Measurements from ENCODE around the gene UBE2G2.
"Not testable (repeated sequence)": the region's sequence is repeated elsewhere in the genome, so short reads cannot be mapped to it uniquely, and the experiment has no call there.

UBE2G2 gene

GRCh38 chr21:44835647-44835973 lies 34.0 kb upstream of the UBE2G2 start:
- no peak for DNase-seq

DNA sequence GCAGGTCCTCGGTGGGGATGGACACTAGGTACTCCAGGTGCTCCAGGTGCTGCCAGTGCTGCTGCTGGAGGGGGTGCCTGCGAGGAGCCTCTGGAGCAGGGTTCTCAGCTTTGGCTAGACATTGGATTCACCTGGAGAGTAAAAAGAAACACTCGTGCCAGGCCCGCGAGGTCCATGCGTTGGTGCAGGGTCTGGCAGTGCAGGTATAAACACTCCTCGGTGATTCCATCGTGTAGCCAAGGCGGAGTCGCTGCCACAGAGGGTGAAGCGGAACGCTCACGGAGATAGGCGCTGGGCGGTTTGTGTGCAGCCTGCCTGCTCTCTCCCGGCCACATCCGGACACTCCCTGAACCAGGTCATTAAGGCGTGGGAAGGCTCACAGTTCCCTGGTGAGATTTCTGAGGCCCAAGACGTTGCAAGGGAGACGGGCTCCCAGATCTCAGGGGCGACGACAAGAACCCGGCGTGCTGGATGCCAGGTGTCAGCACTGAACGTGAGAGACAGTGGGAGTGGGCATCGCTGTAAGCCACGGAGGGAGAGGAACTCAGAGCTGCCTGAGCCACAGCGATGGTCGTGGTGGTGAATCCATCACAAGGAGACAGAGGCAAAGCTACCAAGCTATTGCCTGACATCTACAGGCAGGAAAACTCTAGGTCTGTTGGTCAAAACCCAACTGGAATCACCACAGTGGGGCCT lies 33.5 kb upstream of the UBE2G2 start:
- no peak for DNase-seq

- DNase-seq = no peak
Measured at GRCh38 chr21:44834231-44834950, 32.8 kb upstream of the UBE2G2 start.

GRCh38 chr21:44833663-44834062 lies 32.0 kb upstream of the UBE2G2 start:
- DNase-seq = no peak

DNA sequence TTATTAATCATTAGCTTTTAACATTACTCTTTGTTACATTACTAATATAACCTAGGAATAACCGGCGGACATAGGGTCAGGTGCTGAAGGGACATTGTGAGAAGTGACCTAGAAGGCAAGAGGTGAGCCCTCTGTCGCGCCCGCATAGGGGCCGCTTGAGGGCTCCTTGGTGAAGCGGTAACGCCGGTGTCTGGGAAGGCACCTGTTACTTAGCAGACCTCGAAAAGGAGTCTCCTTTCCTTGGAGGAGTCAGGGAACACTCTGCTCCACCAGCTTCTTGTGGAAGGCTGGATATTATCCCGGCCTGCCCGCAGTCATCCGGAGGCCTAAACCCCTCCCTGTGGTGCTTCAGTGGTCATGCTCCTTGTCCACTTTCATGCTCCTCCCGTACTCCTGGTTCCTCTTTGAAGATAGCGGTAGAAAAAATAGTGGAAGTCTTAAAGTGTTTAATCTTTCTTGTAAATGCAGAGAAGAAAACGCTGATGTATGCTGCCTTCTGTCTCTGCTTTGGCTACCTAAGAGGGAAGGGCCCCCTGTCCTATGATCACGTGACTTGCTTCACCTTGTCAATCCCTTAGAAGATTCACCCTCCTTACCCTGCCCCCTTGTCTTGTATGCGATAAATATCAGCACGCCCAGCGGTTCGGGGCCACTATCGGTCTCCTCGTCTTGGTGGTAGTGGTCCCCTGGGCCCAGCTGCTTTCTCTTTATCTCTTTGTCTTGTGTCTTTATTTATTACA lies 31.1 kb upstream of the UBE2G2 start:
- DNase-seq = not testable (repeated sequence)

DNA sequence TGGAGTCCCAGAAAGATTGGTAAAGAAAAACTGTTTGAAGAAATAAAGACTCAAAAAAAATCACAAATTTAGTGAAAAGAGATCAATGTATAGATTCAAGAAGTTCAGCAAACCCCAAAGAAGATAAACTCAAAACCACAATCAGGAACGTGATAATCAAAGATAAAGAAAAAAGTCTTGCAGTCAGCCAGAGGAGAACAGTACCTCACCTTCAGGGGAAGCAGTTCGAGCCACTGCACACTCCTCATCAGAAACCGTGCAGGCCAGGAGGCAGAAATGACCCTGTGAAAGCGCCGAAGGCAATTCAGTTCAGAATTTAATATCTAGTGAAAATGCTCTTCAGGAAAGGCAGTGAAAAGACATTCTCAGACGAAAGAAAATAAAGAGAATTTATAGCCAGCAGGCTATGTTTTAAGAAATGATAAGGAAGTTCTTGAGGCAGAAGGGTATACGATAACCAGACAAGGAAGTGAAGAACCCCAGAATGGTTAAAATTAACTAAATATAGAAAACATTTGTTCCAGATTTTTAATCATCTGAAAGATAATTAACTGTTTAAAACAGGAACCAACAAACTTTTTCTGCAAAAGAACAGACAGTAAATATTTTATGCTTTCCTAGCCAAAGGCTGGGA lies 29.7 kb upstream of the UBE2G2 start:
- DNase-seq = peak in 1 of 5 experiments; percentile 58

DNA sequence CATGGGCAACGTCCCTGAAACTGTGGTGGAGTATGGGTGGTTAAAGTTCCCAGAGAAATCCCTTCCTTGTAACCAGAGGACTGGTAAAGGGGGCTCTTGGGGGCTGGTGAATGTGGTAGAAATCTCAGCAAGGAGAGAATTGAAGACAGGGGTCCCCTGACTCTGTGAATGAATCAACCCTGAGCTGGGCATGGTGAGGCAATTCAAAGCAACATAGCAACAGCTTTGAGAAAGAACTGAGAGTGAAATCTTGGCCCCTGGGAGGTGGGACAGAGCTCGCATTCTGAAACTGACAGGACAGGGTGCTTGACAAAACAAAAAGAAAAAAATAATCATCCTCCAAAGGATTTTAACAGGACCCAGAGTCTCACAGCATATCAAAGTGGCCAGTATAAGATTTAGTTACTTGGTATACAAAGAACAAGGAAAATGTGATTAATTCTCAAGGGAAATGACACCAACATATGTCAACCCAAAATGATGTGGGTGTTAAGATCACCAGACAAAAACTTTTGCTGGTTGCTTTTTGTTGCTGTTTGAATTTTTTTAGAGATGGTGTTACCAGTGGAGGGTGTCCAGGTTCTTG lies 28.0 kb upstream of the UBE2G2 start:
- no peak for DNase-seq

- DNase-seq = no peak
Measured at GRCh38 chr21:44828362-44829056, 26.9 kb upstream of the UBE2G2 start.

GRCh38 chr21:44823179-44823660 lies 21.6 kb upstream of the UBE2G2 start:
- DNase-seq = no peak

- no peak for DNase-seq
Measured at GRCh38 chr21:44822484-44823178, 21.0 kb upstream of the UBE2G2 start.

- DNase-seq = no peak
Measured at GRCh38 chr21:44820851-44821250, 19.2 kb upstream of the UBE2G2 start.

DNA sequence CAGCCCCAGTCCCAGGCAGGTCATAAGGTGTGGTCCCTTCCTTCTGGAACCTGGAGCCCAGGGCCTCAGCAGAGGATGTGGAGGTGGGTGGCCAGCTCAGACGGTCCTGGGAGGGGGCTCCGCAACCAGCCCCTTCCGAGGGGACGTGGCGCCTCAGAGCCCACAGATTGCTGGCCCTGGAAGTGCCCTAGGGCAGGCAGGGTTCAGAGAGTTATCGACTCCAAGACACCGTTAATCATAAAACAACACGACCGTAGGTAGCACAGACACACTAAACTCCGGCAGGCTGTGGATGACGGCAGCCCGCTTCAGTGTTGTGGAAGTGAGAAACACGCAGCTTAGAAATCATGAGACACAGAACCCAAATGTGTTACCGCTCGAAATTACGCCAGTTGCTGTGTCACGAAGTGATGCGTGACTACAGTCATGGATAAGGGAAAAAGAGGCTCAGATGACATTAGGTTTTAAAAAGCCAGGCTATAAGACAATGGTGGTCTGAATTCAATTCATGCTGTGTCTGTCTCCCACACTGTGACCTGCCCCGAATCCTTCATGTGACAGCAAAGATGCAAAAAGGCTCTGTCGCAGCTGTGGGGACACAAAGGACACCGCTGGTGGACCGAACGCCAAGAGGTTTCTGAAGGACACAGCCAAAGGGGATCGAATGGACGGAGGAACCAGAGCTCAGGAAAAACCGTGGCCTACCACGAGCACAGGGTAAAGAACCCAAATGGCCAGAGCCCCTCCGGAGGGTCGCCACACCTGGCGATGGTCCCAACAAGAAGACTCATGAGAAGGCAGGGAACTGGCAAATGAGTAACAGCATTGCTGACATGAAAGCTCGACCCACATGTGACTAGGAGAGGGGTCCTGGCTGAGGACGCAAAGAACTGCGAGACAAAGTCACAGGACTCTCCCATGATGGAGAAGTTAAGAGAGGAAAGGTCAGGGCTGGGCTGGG lies 17.9 kb upstream of the UBE2G2 start:
- no peak for DNase-seq

GRCh38 chr21:44818640-44819011 lies 17.0 kb upstream of the UBE2G2 start:
- DNase-seq = no peak

- peak; percentile 71 to 94 (median 79) for DNase-seq
Measured at GRCh38 chr21:44817914-44818639, 16.5 kb upstream of the UBE2G2 start, which contains the start of gene SUMO3. Gene SUMO3 (minus strand): TSS chr21:44818062. CDS start chr21:44817968, 94 bp downstream.

DNA sequence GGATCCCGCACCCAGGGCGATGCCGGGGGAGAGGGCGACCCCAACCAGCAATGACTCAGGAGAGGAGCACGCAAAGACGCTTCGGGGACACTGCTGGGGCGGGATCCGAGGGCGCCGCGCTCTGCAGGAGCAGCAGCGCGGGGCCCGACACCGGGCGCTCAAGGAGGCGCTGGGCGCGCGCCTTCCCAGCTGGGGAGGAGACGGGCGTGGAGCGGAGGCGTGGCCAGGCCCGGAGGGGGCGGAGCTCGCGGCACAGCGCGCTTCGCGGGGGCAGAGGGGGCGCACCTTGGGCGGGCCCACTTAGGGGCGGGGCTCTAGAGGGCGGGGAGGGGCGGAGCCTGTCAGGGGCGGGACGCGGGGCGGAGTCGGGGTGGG lies 15.9 kb upstream of the UBE2G2 start:
- DNase-seq = peak; percentile 82 to 93 (median 90)

DNA sequence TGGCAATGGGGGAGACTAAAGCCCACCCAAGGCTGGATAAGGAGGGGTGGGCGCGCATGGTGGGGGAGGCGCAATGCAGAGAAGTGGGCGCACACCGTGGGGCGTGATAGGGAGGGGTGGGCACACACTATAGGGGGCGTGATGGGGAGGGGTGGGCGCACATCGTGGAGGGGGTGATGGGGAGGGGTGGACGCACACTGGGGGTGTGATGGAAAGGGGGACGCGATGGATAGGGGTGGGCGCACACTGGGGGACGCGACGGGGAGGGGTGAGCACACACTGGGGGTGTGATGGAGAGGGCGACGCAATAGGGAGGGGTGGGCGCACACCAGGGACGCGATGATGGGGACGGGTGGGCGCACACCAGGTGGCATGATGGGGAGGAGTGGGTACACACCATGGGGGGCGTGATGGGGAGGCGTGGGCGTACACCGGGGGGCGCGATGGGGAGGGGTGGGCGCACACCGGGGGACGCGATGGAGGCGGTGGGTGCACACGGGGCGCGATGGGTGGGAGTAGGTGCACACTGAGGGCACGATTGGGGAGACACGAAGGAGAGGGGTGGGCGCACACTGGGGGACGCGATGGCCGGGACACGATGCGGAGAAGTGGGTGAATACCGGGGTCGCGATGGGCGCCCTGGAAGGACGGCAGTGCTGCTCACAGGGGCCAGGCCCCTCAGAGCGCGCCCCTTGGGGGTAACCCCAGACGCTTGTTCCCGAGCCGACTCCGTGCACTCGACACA lies 15.3 kb upstream of the UBE2G2 start:
- DNase-seq = no peak

- DNase-seq = no peak
Measured at GRCh38 chr21:44815852-44816628, 14.4 kb upstream of the UBE2G2 start.

DNA sequence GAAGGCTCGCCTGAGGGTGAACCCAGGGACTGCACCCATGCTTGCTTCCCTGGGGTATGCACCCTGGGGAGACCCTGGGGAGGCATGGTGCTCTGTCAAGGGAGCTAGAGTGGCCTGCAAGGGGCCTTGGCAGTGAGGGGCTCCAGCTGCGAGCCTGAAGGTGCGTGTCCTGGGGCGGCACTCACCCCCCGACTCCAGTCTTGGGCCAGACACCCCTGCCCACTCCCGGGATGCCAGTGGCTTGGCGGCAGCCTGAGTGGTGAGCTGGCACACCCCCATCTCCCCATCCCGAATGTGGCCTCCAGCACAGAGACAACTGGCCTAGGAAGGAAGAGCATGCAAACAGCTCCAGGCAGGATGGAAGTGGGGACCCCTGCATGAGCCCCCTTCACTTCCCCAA lies 13.6 kb upstream of the UBE2G2 start:
- DNase-seq = no peak
